ENCODE measurements around the gene GID8. TPM values are rescaled to one million over a fixed set of nuclear protein-coding genes. Genes with fewer than 3 reads are reported as not detected.

GID8 gene
- total and polyA plus RNA-seq, 12 donors: 9.4 to 38.5 (median 22.3) TPM

- TF ChIP-seq CTCF (IDR thresholded peaks at IDR 0.05) (no peak), POLR2A (IDR thresholded peaks at IDR 0.05) (no peak)
- Histone ChIP-seq H3K9me3 (replicated peaks in 1 of 3) (no peaks in the 10 kb centered on the region), H3K27ac (no peak overlapping the region), H3K27me3 (peaks cover 27% of the 10 kb centered on the region), H3K36me3 (replicated peaks in 1 of 2) (no peaks in the 10 kb centered on the region), H3K4me3 (no peak overlapping the region), H3K4me1 (replicated peaks in 1 of 2) (no peaks in the 10 kb centered on the region)
- intact Hi-C loops (cut with DNase I): no loop called here
- 77 to 81% (median 80%) methylated on average over 12 to 14 of the region's 14 CpGs for WGBS, 4 donors
- no peak for DNase-seq
Measured at GRCh38 chr20:62996596-62996982, 58.6 kb downstream of the GID8 start.

- H3K36me3 ChIP-seq (replicated peaks in 1 of 2): no peaks in the 10 kb centered on the region
- H3K27me3 ChIP-seq: peaks cover 36% of the 10 kb centered on the region
- 27 to 45% (median 31%) methylated on average over 11 to 20 of the region's 20 CpGs for WGBS, 4 donors
- H3K9me3 ChIP-seq (replicated peaks in 1 of 3): no peaks in the 10 kb centered on the region
- intact Hi-C loops (cut with DNase I): no loop called here
- H3K4me3 ChIP-seq: no peak overlapping the region
- DNase-seq: no peak
- no peaks in the 10 kb centered on the region for H3K4me1 ChIP-seq (replicated peaks in 1 of 2)
- no peak for TF ChIP-seq POLR2A (IDR thresholded peaks at IDR 0.05)
- TF ChIP-seq CTCF (IDR thresholded peaks at IDR 0.05): no peak
- H3K27ac ChIP-seq: no peak overlapping the region
Measured at GRCh38 chr20:62997417-62998035, 59.6 kb downstream of the GID8 start.

Other genes starting within 250 kb of the GID8 start
- under 1 TPM in 2 of 9 donors, not detected in 7; 0.11 to 0.14 TPM for gene NTSR1, start 229.3 kb upstream of the GID8 start, total RNA-seq
- gene NTSR1, start 229.3 kb upstream of the GID8 start, polyA plus RNA-seq: under 1 TPM in 1 of 3 donors, not detected in 2; 0.03 TPM
- 10 to 100 TPM in 3 of 9 donors, 1 to 10 TPM in 6; 4.3 to 13.1 (median 9.0) TPM for gene MRGBP, start 141.7 kb upstream of the GID8 start, total RNA-seq
- 10 to 100 TPM in 2 of 3 donors, 1 to 10 TPM in 1; 3.9 to 11.3 (median 10.1) TPM for gene MRGBP, start 141.7 kb upstream of the GID8 start, polyA plus RNA-seq
- 10 to 100 TPM; 20.6 to 61.4 (median 42.4) TPM for gene OGFR, start 133.3 kb upstream of the GID8 start, total RNA-seq
- gene OGFR, start 133.3 kb upstream of the GID8 start, polyA plus RNA-seq: 100 to 1,000 TPM in 1 of 3 donors, 10 to 100 TPM in 1, 1 to 10 TPM in 1; 9.3 to 157 (median 68.5) TPM
- 1 to 10 TPM in 4 of 9 donors, under 1 TPM in 5; 0.43 to 4.4 (median 0.88) TPM for gene COL9A3, start 121.1 kb upstream of the GID8 start, total RNA-seq
- 10 to 100 TPM in 2 of 3 donors, under 1 TPM in 1; 0.22 to 27.8 (median 12.1) TPM for gene COL9A3, start 121.1 kb upstream of the GID8 start, polyA plus RNA-seq
- gene TCFL5, start 76.3 kb upstream of the GID8 start, total RNA-seq: 10 to 100 TPM in 1 of 9 donors, 1 to 10 TPM in 8; 4.5 to 12.0 (median 6.2) TPM
- 1 to 10 TPM; 3.5 to 5.8 (median 3.9) TPM for gene TCFL5, start 76.3 kb upstream of the GID8 start, polyA plus RNA-seq
- gene DIDO1, start 11.6 kb upstream of the GID8 start, total RNA-seq: 10 to 100 TPM; 29.8 to 51.3 (median 45.5) TPM
- 10 to 100 TPM; 19.0 to 27.9 (median 23.6) TPM for gene DIDO1, start 11.6 kb upstream of the GID8 start, polyA plus RNA-seq
- 1 to 10 TPM in 7 of 9 donors, under 1 TPM in 2; 0.17 to 4.6 (median 2.8) TPM for gene SLC17A9, start 14.6 kb downstream of the GID8 start, total RNA-seq
- 10 to 100 TPM in 2 of 3 donors, 1 to 10 TPM in 1; 1.2 to 69.1 (median 11.9) TPM for gene SLC17A9, start 14.6 kb downstream of the GID8 start, polyA plus RNA-seq
- gene BHLHE23, start 68.8 kb downstream of the GID8 start, total RNA-seq: not detected
- gene BHLHE23, start 68.8 kb downstream of the GID8 start, polyA plus RNA-seq: not detected

Measured in adrenal gland (tissue), 12 donors.